HG03139 (cell line): Measurements from ENCODE around the gene PLD3.
"Not testable (repeated sequence)": the region's sequence is repeated elsewhere in the genome, so short reads cannot be mapped to it uniquely, and the experiment has no call there.

Experiments
- ATAC-seq: cut with Tn5 transposase; IDR thresholded peaks from one replicate; pipeline ENCODE4 v1.9.1; 2021; ENCODE audit not compliant: unreplicated experiment

The PLD3 gene

DNA sequence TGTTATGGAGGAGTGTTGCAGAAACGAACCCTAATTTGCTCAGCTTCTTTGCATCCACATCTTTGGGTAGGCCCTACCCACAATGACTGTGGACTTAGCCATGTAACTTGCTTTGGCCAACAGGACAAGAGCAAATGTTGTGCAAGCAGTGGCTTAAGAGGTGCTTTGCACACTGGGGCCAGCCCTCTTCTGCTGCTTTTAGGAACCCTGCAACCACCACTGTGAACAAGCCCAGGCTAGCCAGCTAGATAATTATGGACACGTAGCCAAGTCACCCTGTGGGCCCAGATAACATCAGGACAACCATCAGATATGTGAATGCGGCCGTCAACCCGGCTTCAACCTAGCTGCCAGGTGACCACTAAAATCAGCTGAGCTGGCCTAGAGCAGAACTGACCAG lies 17.4 kb upstream of the PLD3 start:
- ATAC-seq = no peak

DNA sequence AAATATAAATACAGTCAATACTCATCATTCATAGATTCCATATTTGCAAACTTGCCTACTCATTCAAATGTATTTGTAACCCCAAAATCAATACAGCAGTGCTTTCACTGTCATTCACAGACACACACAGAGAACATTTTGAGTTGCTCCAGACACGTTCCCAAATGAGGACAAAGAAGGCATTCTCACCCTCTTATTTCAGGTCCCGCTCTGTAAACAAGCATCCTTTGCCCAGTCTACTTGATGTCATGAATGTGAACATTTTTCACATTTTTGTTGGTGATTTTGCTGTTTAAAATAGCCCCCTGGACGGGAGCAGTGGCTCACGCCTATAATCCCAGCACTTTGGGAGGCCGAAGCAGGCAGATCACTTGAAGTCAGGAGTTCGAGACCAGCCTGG lies 15.8 kb upstream of the PLD3 start:
- no peak for ATAC-seq

DNA sequence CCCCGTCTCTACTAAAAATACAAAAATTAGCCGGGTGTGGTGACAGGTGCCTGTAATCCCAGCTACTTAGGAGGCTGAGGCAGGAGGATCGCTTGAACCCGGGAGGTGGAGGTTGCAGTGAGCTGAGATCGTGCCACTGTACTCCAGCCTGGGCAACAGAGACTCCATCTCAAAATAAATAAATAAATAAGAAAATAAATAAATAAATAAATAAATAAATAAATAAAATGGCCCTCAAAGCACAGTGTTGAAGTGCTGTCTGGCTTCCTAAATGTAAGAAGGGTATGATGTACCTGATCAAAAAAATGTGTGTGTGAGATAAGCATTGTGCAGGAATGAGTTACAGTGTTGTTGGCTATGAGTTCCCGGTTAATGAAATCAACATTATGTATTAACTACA lies 15.4 kb upstream of the PLD3 start:
- not testable (repeated sequence) for ATAC-seq

DNA sequence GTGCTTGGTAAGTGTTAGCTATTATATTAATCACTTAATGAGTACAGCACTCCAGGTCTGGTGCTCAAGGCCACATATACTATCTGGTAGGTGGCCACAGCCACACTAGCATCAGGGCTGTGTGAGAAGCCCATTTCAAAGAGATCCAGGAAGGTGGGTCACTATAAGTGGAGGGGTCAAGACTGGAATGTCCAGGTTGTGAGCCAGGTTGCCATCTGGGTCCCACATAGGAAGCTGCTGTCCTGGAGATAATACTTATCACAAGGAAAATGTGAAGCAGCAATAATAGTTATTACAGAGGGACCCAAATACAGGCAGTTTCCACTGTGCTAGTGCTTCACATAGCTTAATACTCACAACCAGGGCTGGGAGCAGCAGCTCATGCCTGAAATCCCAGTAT lies 13.4 kb upstream of the PLD3 start:
- no peak for ATAC-seq

DNA sequence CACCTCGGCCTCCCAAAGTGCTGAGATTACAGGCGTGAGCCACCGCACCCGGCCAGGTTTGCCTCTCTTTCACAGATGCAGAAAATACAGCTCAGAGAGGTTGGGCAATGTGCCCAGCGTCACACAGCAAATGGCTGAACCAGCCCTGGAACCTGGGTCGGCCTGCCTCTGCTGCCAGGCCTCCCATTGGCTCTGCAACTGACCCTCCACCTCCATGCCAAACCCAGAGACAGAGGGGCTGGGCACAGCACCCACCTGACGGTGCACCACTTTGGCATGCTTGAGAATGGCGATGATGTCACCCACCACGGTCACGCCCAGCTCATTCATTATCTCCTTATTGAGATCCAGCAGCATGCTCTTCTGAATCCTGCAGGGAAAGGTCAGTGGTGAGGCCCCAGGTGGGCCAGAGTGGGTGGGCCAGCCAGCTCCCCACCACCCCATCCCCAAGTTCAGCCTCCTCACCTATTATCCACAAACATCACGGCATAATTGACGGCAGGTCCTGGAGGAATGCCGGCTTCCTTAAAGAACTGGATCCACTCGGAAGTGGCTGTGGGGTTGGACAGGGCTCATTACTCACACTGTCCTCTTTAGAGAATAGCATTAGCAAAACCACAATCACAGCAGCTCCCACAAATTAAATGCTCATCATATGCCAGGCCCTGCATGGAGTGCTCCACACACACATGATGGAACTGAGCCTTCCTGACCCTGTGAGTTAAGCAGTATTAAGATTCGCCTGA lies 12.5 kb upstream of the PLD3 start:
- no peak for ATAC-seq

DNA sequence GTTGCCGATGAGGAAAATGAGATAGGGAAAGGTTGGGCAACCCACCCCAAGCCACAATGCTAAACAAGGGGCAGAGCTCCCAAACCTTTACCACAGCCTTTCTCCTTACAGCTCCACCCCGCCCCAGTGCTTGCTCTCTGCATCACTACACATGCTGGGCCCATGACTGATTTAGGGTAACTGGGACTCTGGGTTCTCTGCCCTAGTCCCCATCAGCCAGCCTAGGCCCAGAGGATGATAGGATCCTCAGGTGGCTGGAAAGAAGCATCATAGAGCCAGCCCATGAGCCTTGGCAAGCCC lies 11.9 kb upstream of the PLD3 start:
- ATAC-seq = no peak

DNA sequence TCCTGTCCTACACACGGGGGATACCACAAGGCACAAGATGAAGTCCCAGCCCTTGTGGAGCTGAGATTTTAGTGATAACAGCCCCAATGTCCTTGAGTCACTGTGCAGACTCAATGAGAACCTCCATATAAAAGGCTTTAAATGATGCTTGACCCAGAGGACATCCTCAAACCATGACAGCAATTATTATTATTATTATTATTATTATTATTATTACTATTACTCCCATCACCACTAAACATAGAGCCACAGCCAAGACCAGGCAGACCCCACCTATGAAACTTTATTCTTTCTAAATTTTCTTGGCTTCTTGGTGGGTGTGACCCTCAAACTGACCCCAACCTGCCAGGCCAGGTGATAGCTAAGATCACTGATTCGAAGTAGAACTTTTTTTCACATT lies 11.4 kb upstream of the PLD3 start:
- no peak for ATAC-seq

DNA sequence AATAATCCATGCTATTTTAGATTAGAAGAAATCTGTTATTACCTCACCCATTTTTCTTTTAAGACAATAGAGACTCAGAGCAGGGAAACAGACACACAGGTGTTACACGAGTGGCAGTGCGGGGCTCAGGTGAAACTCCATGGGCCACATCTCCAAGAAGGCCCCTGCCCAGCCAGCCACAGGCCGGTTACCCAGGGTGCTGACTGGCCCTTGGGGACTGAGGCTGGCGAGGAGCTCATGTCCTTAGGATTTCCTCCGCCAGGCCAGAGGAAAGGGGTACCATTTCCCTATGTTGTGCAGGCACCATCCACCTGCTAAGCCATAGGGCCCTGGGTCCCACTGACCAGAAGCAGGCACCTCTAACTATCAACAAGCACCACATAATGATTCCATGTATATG lies 10.9 kb upstream of the PLD3 start:
- no peak for ATAC-seq

DNA sequence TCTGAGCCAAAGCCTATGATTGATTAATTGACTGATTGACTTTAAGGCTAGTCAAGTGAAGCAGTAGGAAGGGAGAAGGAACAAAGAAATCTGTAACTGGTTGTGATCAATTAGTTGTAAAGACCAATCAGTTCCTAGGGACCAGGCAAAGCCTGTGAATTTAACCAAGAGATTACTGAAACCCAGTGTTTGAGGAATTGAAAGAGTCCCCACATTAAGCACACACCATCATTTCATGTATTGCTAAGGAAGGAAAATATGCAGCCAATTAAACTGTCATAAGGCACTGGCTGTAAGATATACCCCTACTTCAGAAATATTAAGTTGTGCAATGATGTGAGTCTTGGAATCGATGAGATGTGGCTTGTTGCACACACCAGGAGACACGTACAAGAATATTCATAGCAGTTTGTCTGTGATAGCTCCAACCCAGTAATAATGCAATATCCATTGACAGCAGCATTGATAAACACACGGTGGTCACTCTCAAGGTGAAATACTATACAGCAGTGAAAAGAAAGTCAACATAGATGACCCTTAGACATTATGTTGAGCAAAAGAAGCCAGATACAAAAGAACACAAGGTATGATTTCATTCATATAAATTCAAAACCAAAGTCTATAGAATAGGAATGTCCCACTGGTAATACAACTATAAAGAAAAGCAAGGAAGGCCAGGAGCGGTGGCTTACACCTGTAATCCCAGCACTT lies 9.3 kb upstream of the PLD3 start:
- no peak for ATAC-seq

DNA sequence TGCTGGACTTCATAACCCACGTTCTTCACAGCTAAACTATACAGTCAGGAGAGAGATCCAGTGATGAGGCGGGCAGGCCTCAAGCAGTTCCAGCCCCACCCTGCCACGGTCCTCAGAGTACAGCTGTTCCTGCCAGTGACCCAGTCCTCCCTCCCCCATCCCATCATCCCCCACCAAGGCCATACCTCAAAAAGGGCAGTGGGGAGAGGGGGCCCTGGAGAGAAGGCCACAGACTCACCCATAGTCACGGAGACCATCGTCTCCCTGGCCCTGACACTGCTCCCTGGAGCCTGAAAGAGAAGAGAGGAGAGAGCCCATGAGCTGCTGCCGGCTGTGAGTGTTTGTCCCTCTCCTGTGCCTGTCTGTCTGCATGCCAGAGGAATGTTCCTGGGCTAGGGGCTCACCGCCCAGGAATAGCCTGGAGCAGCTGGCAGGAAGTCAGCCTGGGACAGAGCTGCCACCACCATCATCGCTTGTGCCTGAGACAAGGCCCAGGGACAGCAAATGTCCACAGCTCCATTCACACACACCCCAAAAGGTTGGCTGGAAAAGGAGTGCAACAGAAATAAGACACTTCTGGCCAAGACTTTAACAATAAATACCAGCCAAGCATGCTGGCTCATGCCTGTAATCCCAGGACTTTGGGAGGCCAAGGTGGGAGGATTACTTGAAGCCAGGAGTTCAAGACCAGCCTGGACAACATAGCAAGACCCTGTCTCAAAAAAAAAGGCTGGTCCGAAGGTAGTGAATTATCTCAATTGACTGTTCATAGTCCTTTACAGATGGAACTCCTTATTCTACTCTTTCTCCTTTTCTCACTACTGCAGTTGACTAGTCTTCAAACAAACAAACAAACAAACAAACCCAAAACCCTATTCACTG lies 6.7 kb upstream of the PLD3 start:
- ATAC-seq = no peak

DNA sequence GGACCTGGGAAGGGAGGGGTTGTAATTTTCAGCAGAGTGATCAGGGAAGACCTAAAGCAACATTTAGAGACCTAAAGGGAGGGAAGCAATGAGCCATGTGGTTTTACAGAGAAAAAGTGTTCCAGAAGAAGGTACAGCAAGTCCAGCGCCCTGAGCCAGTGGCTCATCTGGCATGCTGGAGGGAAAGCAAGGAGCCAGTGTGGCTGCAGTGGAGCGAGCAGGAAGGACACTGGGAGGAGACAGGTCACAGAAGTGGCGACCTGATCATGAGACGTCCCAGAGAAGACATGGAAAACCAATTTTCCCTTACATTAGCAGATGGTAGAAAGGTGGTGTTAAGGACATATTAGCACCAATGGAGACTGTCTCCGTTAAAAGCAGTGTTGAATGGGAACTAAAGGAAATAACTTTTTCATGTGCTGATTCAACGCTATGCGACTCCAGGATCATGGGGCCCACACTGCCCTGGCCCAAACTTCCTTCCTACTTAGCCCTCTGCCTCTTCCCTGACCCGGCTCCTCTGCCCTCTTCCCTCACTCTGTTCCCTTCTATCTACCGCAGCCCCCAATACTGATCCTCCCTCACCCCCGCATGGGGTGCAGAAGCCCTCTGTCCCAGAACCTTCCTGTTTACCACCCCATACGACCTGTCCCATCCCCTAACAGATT lies 5.7 kb upstream of the PLD3 start:
- no peak for ATAC-seq

DNA sequence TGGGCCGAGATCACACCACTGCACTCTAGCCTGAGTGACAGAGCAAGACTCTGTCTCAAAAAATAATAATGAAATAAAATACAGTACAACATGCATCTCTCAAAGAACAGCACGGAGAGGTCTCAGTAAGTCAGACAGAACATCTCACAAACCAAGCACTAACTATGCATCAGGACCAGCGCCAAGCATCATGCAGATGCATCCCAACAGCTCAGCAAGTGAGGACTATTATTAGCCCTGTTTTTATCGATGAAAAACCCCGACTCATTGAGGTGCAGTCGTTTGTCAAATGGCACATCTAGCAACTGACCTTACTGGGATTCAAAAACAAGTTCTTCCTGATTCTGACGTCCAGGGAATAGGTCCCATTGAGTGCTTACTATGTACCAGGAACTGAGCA lies 4.1 kb upstream of the PLD3 start:
- no peak for ATAC-seq

DNA sequence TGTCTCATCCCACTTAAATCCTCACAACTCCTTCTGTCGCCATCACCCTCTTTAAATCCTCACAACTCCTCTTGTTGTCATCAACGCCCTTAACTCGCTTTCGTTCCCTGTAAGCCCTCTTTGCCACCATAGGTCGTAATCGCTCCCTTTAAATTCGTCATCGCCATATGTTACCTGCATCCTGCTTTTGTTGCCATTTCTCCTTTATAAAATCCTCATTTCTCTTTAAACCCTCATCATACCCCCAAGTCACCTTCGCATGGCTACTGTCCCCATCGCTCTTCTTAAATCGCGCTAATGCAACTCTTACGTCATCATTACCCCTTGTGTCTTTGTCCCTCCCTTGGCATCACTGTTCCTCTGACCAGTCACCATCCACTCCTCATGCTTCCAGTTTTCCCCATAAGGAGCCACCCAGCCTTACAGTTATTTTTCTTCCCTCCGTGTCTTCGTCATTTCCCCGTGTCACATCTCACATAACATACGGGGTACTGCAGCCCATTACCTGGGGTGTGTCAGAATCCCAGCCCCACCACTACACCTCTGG lies 539 bp downstream of the PLD3 start:
- no peak for ATAC-seq

DNA sequence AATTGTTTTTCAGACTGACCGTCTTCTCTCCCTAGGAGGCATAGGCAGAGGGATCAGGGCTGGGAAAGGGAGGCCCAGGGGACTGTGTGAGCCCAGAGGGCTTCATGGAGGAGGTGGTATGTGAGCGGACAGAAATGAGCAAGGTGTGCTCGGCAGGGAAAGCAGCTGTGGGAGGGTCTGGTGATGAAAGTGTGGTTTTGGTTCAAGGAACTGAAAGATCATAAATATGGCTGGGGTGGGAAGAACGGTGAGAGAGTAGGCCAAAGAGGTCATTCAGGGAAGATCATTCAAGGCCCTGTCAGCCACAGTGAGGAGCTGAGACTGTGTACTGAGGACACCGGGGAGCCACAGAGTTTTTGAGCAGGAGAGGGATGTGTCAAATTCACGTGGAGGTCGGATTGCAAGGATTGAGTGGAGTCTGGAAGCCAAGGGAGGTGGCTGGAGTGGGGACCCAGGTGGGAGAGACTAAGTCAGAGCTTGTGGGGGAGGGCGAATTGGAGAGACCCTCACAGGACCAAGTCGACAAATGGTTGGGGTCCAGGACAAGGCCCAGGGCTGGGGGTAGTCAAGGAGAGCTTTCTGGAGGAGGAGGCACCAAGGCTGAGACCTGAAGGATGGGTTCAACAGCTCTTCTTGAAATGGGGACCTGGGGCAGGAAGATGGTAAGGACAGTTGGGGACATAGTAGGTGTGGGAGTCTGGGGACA lies 7.6 kb downstream of the PLD3 start:
- ATAC-seq = no peak

DNA sequence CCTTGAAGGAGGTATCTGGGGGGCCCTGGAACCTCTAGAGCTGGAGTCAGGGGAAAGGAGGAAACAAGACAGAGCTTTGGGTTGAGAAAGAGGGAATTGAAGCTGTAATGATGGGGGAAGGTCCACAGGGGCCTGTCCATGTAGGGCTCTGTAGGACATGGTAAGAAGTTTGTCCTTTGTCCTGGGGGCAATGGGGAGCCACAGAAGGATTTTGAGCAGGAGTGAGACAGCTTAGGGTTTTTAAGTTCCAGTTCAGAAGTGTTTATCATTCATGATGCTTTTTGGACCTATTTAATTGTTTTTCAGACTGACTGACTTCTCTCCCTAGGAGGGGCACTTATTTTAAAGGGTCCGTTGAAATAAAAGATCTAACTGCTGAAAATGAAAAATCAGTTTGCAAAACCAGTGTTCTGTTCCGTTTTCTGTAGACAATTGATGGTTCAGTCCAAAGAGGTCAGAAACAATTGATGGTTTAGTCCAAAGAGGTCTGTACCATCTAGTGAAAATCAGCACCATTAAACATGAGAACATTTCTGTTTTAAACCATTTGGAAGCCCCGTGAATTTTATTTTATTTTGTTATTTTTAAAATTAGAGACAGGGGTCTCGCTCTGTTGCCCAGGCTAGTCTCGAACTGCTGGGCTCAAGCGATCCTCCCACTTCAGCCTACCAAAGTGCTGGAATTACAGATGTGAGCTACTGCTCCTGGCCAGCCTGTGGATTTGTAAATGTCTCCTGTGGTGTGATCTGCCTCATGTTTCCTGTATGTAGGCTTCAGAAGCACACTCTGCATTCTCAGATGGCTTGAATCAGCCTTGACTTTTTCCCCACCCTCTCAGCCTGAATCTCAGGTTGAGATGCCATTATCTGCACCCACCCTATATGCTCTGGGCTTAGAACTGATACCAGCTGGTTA lies 8.4 kb downstream of the PLD3 start:
- no peak for ATAC-seq

DNA sequence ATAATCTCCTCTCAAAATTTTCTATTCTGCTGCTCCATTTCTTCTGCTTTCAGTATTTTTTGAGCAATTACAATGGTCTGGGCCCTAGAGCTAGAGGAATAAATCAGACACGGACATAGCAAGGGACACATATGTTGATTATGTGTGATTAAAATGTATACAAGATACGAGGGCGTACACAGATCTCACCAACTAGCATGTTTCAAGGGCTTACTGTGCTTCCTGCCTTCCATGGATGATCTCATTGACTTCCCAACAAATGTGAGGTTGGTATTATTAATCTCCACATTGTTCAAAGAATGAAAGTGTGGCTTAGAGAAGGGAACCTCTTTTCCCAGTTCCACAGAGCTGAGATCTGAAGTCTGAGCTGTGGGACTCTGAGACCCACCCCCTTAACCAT lies 9.1 kb downstream of the PLD3 start:
- ATAC-seq = no peak

DNA sequence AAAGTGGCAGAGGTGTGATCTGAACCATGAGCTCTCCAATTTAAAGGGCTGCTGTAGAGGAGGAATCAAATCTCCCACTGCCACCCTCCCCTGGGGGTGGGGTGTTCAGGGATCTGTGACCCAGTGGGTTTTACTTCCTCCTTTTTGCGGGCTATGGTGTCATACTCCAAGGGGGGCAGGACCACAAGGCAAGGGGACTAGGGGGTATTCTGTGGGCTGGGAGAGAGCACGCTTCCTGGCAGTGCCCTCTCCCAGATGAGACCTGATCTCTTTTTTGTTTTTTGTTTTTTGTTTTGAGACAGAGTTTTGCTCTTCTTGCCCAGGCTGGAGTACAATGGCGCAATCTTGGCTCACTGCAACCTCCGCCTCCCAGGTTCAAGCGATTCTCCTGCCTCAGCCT lies 10.3 kb downstream of the PLD3 start:
- peak; percentile 47 for ATAC-seq

DNA sequence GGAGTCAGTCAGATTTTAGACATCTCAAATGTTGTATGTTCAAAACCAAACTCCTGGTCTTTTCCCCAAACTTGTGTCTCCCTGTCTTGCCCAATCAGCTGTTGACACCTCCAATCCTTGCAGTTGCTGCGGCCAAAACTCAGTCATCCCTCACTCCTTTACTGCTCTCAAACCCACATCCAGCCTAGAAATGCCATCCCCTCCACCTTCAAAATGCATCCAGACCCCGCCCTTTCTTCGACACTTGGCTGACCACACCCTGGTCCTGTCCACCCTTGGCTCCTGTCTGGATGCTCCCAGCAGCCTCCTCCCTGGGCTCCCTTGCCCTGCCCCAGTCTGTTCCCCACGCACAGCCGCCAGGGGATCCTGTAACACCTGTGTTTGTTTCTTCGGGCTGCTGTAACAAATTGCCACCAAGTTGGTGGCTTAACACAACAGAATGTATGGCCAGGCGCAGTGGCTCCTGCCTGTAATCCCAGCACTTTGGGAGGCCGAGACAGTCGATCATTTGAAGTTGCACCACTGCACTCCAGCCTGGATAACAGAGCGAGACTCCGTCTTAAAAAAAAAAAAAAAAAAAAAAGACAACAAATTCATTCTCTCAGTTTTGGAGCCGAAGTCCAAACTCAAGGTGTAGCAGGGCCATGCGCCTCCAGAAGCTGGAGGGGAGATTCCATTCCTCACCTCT lies 11.7 kb downstream of the PLD3 start:
- no peak for ATAC-seq

DNA sequence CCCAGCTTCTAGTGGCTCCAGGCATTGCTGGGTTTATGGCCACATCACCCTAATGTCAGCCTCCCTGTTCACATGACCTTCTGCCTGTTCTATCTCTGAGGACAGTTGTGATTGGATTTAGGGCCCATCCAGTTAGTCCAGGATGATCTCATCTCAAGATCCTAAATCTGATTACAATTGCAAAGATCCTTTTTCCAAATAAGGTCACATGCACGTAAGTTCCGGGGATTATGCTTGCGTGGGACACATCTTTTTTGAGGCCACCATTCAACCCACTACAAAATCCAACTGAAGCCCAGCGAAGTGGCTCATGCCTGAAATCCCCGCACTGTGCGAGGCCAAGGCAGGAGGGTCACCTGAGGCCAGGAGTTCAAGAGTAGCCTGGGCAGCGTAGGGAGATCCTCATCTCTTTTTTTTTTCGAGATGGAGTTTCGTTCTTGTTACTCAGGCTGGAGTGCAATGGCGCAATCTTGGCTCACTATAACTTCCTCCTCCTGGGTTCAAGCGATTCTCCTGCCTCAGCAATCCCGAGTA lies 12.3 kb downstream of the PLD3 start:
- no peak for ATAC-seq
